Hepatocyte (in vitro differentiated cells): ENCODE results near the gene TOP1.

ENCODE experiments used
- CTCF ChIP-seq: fragments of 200-600 bp; sonication (generic); IDR thresholded peaks from 2 replicates; pipeline ENCODE4 v1.5.1; 2016; ENCODE audit warnings: antibody characterized with exemption, mild to moderate bottlenecking; ENCODE audit not compliant: poor library complexity
- EZH2 ChIP-seq: fragments of 200-600 bp; sonication (generic); IDR thresholded peaks from 2 replicates; pipeline ENCODE4 v1.6.1; 2016; ENCODE audit warnings: antibody characterized with exemption, mild to moderate bottlenecking, borderline replicate concordance

GRCh38 chr20:40986774-40987173 lies 41.8 kb upstream of the TOP1 start:
- TF ChIP-seq CTCF, result no peak
- TF ChIP-seq EZH2, result no peak
